Testis (tissue), 2 donors: ENCODE measurements around the gene PTBP3.
"Not testable (repeated sequence)": the region's sequence is repeated elsewhere in the genome, so short reads cannot be mapped to it uniquely, and the experiment has no call there.

ENCODE experiments used
- POLR2A ChIP-seq: fragments of 450-650 bp; IDR thresholded peaks from one replicate; pipeline ENCODE4 v1.6.1; 2017; ENCODE audit warnings: antibody characterized with exemption, mild to moderate bottlenecking, moderate library complexity
- TF ChIP-seq, protein P1 (sequence below), 3 experiments: fragments of 450-650 bp in 2 of 3; fragments of 200-600 bp in 1 of 3; sonication (generic) in 1 of 3; IDR thresholded peaks; one replicate each; pipeline ENCODE4 v1.5.1; 2016 to 2019; ENCODE audit warnings: antibody characterized with exemption in 3 of 3, mild to moderate bottlenecking in 2 of 3, moderate library complexity in 1 of 3

DNA sequence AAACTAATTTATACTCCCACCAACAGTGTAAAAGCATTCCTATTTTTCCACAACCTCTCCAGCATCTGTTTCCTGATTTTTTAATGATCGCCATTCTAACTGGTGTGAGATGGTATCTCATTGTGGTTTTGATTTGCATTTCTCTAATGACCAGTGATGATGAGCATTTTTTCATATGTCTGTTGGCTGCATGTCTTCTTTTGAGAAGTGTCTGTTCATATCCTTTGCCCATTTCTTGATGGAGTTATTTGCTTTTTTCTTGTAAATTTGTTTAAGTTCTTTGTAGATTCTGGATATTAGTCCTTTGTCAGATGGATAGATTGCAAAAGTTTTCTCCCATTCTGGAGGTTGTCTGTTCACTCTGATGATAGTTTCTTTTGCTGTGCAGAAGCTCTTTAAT is 143.1 kb downstream of the PTBP3 start:
- TF ChIP-seq, protein P1, sequence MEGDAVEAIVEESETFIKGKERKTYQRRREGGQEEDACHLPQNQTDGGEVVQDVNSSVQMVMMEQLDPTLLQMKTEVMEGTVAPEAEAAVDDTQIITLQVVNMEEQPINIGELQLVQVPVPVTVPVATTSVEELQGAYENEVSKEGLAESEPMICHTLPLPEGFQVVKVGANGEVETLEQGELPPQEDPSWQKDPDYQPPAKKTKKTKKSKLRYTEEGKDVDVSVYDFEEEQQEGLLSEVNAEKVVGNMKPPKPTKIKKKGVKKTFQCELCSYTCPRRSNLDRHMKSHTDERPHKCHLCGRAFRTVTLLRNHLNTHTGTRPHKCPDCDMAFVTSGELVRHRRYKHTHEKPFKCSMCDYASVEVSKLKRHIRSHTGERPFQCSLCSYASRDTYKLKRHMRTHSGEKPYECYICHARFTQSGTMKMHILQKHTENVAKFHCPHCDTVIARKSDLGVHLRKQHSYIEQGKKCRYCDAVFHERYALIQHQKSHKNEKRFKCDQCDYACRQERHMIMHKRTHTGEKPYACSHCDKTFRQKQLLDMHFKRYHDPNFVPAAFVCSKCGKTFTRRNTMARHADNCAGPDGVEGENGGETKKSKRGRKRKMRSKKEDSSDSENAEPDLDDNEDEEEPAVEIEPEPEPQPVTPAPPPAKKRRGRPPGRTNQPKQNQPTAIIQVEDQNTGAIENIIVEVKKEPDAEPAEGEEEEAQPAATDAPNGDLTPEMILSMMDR (IDR thresholded peaks at IDR 0.05), result not testable (repeated sequence)
- not testable (repeated sequence) for TF ChIP-seq POLR2A
